Measurements from ENCODE around the gene EFNA5. TPM values are rescaled to one million over a fixed set of nuclear protein-coding genes. Genes with fewer than 3 reads are reported as not detected.

EFNA5 gene
- total and polyA plus RNA-seq, 2 experiments from 2014 or later: 7.5 to 10.1 TPM

DNA sequence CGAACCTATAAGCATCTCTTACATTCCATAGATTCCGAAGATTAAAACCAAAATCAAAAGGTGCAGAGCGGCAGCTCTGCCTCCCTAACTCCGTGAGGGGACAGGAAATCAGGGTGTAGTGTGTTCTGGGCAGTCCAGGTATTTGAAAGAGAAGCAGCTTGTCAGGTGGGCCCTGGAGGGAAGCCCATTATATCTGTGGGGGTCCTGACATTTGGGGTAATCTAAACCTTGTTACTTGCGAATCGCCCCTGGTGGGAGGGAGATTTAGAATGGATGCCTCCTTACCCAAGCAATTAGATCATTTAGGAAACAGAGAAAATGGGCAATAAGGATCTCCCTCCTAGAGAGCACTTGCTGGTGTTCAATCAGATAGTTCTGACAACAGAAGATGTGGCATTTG lies 126.9 kb downstream of the EFNA5 start (continued):
- TF ChIP-seq, protein P1, sequence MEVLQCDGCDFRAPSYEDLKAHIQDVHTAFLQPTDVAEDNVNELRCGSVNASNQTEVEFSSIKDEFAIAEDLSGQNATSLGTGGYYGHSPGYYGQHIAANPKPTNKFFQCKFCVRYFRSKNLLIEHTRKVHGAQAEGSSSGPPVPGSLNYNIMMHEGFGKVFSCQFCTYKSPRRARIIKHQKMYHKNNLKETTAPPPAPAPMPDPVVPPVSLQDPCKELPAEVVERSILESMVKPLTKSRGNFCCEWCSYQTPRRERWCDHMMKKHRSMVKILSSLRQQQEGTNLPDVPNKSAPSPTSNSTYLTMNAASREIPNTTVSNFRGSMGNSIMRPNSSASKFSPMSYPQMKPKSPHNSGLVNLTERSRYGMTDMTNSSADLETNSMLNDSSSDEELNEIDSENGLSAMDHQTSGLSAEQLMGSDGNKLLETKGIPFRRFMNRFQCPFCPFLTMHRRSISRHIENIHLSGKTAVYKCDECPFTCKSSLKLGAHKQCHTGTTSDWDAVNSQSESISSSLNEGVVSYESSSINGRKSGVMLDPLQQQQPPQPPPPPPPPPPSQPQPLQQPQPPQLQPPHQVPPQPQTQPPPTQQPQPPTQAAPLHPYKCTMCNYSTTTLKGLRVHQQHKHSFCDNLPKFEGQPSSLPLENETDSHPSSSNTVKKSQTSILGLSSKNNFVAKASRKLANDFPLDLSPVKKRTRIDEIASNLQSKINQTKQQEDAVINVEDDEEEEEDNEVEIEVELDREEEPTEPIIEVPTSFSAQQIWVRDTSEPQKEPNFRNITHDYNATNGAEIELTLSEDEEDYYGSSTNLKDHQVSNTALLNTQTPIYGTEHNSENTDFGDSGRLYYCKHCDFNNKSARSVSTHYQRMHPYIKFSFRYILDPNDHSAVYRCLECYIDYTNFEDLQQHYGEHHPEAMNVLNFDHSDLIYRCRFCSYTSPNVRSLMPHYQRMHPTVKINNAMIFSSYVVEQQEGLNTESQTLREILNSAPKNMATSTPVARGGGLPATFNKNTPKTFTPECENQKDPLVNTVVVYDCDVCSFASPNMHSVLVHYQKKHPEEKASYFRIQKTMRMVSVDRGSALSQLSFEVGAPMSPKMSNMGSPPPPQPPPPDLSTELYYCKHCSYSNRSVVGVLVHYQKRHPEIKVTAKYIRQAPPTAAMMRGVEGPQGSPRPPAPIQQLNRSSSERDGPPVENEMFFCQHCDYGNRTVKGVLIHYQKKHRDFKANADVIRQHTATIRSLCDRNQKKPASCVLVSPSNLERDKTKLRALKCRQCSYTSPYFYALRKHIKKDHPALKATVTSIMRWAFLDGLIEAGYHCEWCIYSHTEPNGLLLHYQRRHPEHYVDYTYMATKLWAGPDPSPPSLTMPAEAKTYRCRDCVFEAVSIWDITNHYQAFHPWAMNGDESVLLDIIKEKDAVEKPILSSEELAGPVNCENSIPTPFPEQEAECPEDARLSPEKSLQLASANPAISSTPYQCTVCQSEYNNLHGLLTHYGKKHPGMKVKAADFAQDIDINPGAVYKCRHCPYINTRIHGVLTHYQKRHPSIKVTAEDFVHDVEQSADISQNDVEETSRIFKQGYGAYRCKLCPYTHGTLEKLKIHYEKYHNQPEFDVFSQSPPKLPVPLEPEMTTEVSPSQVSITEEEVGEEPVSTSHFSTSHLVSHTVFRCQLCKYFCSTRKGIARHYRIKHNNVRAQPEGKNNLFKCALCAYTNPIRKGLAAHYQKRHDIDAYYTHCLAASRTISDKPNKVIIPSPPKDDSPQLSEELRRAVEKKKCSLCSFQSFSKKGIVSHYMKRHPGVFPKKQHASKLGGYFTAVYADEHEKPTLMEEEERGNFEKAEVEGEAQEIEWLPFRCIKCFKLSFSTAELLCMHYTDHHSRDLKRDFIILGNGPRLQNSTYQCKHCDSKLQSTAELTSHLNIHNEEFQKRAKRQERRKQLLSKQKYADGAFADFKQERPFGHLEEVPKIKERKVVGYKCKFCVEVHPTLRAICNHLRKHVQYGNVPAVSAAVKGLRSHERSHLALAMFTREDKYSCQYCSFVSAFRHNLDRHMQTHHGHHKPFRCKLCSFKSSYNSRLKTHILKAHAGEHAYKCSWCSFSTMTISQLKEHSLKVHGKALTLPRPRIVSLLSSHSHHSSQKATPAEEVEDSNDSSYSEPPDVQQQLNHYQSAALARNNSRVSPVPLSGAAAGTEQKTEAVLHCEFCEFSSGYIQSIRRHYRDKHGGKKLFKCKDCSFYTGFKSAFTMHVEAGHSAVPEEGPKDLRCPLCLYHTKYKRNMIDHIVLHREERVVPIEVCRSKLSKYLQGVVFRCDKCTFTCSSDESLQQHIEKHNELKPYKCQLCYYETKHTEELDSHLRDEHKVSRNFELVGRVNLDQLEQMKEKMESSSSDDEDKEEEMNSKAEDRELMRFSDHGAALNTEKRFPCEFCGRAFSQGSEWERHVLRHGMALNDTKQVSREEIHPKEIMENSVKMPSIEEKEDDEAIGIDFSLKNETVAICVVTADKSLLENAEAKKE (CRISPR knock-in tag; IDR thresholded peaks at IDR 0.05): no peak

DNA sequence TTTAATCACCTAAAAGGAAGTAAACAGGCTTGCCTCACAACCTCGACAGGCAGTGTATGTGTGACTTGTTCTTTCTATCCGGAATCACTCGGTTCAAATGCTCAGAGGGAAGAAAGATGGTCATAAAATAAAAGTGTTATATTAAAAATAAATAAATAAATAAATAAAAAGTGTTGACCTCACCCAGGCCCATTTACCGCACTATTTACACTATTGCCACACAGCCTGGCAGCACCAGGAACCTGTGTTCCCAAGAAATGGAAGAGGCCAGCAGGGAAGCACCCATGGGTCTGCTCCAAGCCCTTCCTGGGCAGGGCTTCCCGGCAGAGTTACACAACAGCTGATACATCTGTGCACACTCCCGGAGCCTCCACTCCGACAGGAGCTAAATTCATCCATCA lies 127.9 kb downstream of the EFNA5 start:
- Histone ChIP-seq H3K27ac (ENCODE audit: low read depth) (no peak overlapping the region), H3K27me3 (ENCODE audit: insufficient read depth) (no peaks in the 10 kb centered on the region), H3K4me2 (no peak overlapping the region), H4K20me1 (replicated peaks; ENCODE audit: insufficient read depth) (no peaks in the 10 kb centered on the region), H3K4me1 (ENCODE audit: insufficient read depth) (peaks cover 21% of the 10 kb centered on the region), H3K36me3 (ENCODE audit: insufficient read depth) (no peaks in the 10 kb centered on the region), H2AFZ (no peak overlapping the region), H3K4me3 (no peak overlapping the region), H3F3A (replicated peaks; ENCODE audit: low read depth) (no peaks in the 10 kb centered on the region), H3K79me2 (replicated peaks; ENCODE audit: insufficient read depth) (no peaks in the 10 kb centered on the region), H3K9me2 (ENCODE audit: insufficient read depth) (no peaks in the 10 kb centered on the region)
- peaks cover 50% of the 10 kb centered on the region for H3K4me1 Mint-ChIP-seq
- no peaks in the 10 kb centered on the region for H3K9me3 Mint-ChIP-seq
- ATAC-seq (no peak; the same call in 2 of the 3 replicates), DNase-seq (ENCODE audit: low spot score) (no peak)
- H3K4me3 Mint-ChIP-seq: no peak overlapping the region
- no peaks in the 10 kb centered on the region for H3K27me3 Mint-ChIP-seq (ENCODE audit: insufficient read depth, low read depth, poor library complexity)
- no peaks in the 10 kb centered on the region for H3K36me3 Mint-ChIP-seq (ENCODE audit: low read depth)
- H3K27ac Mint-ChIP-seq: peak overlapping the region; percentile 34
- TF ChIP-seq, protein P2, sequence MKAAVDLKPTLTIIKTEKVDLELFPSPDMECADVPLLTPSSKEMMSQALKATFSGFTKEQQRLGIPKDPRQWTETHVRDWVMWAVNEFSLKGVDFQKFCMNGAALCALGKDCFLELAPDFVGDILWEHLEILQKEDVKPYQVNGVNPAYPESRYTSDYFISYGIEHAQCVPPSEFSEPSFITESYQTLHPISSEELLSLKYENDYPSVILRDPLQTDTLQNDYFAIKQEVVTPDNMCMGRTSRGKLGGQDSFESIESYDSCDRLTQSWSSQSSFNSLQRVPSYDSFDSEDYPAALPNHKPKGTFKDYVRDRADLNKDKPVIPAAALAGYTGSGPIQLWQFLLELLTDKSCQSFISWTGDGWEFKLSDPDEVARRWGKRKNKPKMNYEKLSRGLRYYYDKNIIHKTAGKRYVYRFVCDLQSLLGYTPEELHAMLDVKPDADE (IDR thresholded peaks at IDR 0.05): no peak
- TF ChIP-seq STAT1 (IDR thresholded peaks at IDR 0.05; ENCODE audit: unreplicated experiment) (no peak), POLR2AphosphoS5 (IDR thresholded peaks at IDR 0.05; ENCODE audit: low read depth) (no peak), ZNF331 (CRISPR knock-in tag; IDR thresholded peaks at IDR 0.05; ENCODE audit: low read depth) (no peak), EZH2phosphoT487 (IDR thresholded peaks at IDR 0.05; ENCODE audit: unreplicated experiment) (no peak), EZH2 (IDR thresholded peaks at IDR 0.05; ENCODE audit: low read depth, unreplicated experiment) (no peak), ZNF114 (CRISPR knock-in tag; IDR thresholded peaks at IDR 0.05) (no peak), CREB1 (CRISPR knock-in tag; IDR thresholded peaks at IDR 0.05; ENCODE audit: low read depth) (no peak), NANOG (IDR thresholded peaks at IDR 0.05; ENCODE audit: borderline replicate concordance) (no peak)
- TF ChIP-seq, protein P3, sequence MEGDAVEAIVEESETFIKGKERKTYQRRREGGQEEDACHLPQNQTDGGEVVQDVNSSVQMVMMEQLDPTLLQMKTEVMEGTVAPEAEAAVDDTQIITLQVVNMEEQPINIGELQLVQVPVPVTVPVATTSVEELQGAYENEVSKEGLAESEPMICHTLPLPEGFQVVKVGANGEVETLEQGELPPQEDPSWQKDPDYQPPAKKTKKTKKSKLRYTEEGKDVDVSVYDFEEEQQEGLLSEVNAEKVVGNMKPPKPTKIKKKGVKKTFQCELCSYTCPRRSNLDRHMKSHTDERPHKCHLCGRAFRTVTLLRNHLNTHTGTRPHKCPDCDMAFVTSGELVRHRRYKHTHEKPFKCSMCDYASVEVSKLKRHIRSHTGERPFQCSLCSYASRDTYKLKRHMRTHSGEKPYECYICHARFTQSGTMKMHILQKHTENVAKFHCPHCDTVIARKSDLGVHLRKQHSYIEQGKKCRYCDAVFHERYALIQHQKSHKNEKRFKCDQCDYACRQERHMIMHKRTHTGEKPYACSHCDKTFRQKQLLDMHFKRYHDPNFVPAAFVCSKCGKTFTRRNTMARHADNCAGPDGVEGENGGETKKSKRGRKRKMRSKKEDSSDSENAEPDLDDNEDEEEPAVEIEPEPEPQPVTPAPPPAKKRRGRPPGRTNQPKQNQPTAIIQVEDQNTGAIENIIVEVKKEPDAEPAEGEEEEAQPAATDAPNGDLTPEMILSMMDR (conservative IDR thresholded peaks at IDR 0.05; ENCODE audit: low read depth in 2 of 2): no peak
- TF ChIP-seq, protein P4, sequence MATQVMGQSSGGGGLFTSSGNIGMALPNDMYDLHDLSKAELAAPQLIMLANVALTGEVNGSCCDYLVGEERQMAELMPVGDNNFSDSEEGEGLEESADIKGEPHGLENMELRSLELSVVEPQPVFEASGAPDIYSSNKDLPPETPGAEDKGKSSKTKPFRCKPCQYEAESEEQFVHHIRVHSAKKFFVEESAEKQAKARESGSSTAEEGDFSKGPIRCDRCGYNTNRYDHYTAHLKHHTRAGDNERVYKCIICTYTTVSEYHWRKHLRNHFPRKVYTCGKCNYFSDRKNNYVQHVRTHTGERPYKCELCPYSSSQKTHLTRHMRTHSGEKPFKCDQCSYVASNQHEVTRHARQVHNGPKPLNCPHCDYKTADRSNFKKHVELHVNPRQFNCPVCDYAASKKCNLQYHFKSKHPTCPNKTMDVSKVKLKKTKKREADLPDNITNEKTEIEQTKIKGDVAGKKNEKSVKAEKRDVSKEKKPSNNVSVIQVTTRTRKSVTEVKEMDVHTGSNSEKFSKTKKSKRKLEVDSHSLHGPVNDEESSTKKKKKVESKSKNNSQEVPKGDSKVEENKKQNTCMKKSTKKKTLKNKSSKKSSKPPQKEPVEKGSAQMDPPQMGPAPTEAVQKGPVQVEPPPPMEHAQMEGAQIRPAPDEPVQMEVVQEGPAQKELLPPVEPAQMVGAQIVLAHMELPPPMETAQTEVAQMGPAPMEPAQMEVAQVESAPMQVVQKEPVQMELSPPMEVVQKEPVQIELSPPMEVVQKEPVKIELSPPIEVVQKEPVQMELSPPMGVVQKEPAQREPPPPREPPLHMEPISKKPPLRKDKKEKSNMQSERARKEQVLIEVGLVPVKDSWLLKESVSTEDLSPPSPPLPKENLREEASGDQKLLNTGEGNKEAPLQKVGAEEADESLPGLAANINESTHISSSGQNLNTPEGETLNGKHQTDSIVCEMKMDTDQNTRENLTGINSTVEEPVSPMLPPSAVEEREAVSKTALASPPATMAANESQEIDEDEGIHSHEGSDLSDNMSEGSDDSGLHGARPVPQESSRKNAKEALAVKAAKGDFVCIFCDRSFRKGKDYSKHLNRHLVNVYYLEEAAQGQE (IDR thresholded peaks at IDR 0.05; ENCODE audit: unreplicated experiment): no peak
